Activated T-helper 2 cell treated with anti-CD3 and anti-CD28 coated beads, Interferon-gamma antibody, Interleukin-2, Interleukin-4, amounts not matched to agents 10 μg/mL and 5 μg/mL and 100 μg/mL, durations not matched to agents 14 hours and 24 hours and 36 hours (primary cell): ENCODE measurements around the gene BCL2L11. TPM values are rescaled to one million over a fixed set of nuclear protein-coding genes. Genes with fewer than 3 reads are reported as not detected.

ENCODE experiments used
- DNase-seq: peaks from one replicate; pipeline ENCODE4 v3.0.0; 2021; ENCODE audit warnings: low spot score
- H3K27ac Mint-ChIP-seq: one replicate; pipeline ENCODE4 v1.8.0; 2021; ENCODE audit warnings: mixed read lengths
- H3K27me3 Mint-ChIP-seq: one replicate; pipeline ENCODE4 v1.8.0; 2021; ENCODE audit warnings: low read depth, mixed read lengths
- H3K36me3 Mint-ChIP-seq: one replicate; pipeline ENCODE4 v1.8.0; 2021; ENCODE audit warnings: low read depth, mixed read lengths
- H3K4me1 Mint-ChIP-seq: one replicate; pipeline ENCODE4 v1.8.0; 2021; ENCODE audit warnings: low read depth, mixed read lengths
- H3K4me3 Mint-ChIP-seq: one replicate; pipeline ENCODE4 v1.8.0; 2021; ENCODE audit warnings: low read depth, mild to moderate bottlenecking, moderate library complexity, mixed read lengths
- H3K9me3 Mint-ChIP-seq: one replicate; pipeline ENCODE4 v1.8.0; 2021; ENCODE audit warnings: mixed read lengths
- intact Hi-C: fragments of 100-400 bp; cut with micrococcal nuclease; formaldehyde crosslinking; loops from one replicate; pipeline ENCODE4 v1.15.1; 2023
- total RNA-seq: library from RNA; stranded (reverse); gene quantifications from 2 replicates; pipeline ENCODE4 v1.2.3, GENCODE V29; 2022

BCL2L11 gene
- total RNA-seq, 1 donor from 2014 or later: 214 TPM

GRCh38 chr2:111216811-111217652 lies 96.3 kb downstream of the BCL2L11 start:
- DNase-seq: no peak
- Mint-ChIP-seq H3K27ac (no peak overlapping the region), H3K4me3 (no peak overlapping the region), H3K36me3 (peaks cover 15% of the 10 kb centered on the region), H3K4me1 (no peaks in the 10 kb centered on the region), H3K27me3 (peaks cover 13% of the 10 kb centered on the region), H3K9me3 (peaks cover 31% of the 10 kb centered on the region)
- intact Hi-C loops: no loop called here
